GM12891 (cell line): ENCODE results near the gene MYO9A. TPM values are rescaled to one million over a fixed set of nuclear protein-coding genes. Genes with fewer than 3 reads are reported as not detected.
A peak's percentile ranks its signal among the peaks of the same experiment; 100 is the strongest.

Experiments
- DNase-seq: peaks from one replicate; pipeline ENCODE4 v3.0.0; 2011; ENCODE audit warnings: low spot score; ENCODE audit not compliant: insufficient read length
- FAIRE-seq: peaks from 2 replicates; lab custom pipeline; 2011; peaks lifted over from hg19 to GRCh38; lab: Jason Lieb, UNC
- PAX5 ChIP-seq: IDR thresholded peaks from 2 replicates; pipeline ENCODE4 v1.6.1; 2011; ENCODE audit warnings: low read length, moderate library complexity, mild to moderate bottlenecking; ENCODE audit not compliant: insufficient read depth, severe bottlenecking
- POLR2A ChIP-seq: IDR thresholded peaks from 2 replicates; pipeline ENCODE4 v1.6.1; 2011; ENCODE audit warnings: low read depth, low read length, control low read depth
- POLR2AphosphoS5 ChIP-seq: IDR thresholded peaks from 2 replicates; pipeline ENCODE4 v1.6.1; 2011; ENCODE audit warnings: low read depth, low read length, control low read depth
- POU2F2 ChIP-seq: IDR thresholded peaks from 2 replicates; pipeline ENCODE4 v1.6.1; 2011; ENCODE audit warnings: low read depth, mild to moderate bottlenecking, control low read depth, low read length, moderate library complexity
- SPI1 ChIP-seq: IDR thresholded peaks from 2 replicates; pipeline ENCODE4 v1.6.1; 2011; ENCODE audit warnings: low read depth, low read length, control low read depth
- TAF1 ChIP-seq: IDR thresholded peaks from 2 replicates; pipeline ENCODE4 v1.6.1; 2011; ENCODE audit warnings: low read depth, low read length, control low read depth
- polyA plus RNA-seq: library from polyadenylated mRNA; unstranded; fragments of >200 nt; gene quantifications from one replicate; pipeline ENCODE4 v1.2.1, GENCODE V29; 2012; ENCODE audit warnings: low read depth, missing spikeins, inconsistent platforms; ENCODE audit not compliant: missing spikeins

MYO9A gene, protein sequence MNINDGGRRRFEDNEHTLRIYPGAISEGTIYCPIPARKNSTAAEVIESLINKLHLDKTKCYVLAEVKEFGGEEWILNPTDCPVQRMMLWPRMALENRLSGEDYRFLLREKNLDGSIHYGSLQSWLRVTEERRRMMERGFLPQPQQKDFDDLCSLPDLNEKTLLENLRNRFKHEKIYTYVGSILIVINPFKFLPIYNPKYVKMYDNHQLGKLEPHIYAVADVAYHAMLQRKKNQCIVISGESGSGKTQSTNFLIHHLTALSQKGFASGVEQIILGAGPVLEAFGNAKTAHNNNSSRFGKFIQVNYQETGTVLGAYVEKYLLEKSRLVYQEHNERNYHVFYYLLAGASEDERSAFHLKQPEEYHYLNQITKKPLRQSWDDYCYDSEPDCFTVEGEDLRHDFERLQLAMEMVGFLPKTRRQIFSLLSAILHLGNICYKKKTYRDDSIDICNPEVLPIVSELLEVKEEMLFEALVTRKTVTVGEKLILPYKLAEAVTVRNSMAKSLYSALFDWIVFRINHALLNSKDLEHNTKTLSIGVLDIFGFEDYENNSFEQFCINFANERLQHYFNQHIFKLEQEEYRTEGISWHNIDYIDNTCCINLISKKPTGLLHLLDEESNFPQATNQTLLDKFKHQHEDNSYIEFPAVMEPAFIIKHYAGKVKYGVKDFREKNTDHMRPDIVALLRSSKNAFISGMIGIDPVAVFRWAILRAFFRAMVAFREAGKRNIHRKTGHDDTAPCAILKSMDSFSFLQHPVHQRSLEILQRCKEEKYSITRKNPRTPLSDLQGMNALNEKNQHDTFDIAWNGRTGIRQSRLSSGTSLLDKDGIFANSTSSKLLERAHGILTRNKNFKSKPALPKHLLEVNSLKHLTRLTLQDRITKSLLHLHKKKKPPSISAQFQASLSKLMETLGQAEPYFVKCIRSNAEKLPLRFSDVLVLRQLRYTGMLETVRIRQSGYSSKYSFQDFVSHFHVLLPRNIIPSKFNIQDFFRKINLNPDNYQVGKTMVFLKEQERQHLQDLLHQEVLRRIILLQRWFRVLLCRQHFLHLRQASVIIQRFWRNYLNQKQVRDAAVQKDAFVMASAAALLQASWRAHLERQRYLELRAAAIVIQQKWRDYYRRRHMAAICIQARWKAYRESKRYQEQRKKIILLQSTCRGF (N-terminal part only)
- 7.3 TPM for polyA plus RNA-seq

- DNase-seq: peak; percentile 85
- peak; percentile 94 for FAIRE-seq
- TF ChIP-seq SPI1 (peak; percentile 33; the same call in 1 of the 2 replicates), POLR2AphosphoS5 (peak; percentile 92), POLR2A (peak; percentile 90), PAX5 (peak; percentile 19), POU2F2 (peak; percentile 59; the same call in 1 of the 2 replicates), TAF1 (peak; percentile 74)
Measured at GRCh38 chr15:72118017-72118978, at the start of gene MYO9A, which contains the start of gene SENP8. TSS of gene MYO9A (minus strand) at chr15:72118150. CDS start at chr15:72046563, 71,587 bp downstream. TSS of gene SENP8 (plus strand) at chr15:72118403. CDS start at chr15:72139624, 21,221 bp downstream.

DNA sequence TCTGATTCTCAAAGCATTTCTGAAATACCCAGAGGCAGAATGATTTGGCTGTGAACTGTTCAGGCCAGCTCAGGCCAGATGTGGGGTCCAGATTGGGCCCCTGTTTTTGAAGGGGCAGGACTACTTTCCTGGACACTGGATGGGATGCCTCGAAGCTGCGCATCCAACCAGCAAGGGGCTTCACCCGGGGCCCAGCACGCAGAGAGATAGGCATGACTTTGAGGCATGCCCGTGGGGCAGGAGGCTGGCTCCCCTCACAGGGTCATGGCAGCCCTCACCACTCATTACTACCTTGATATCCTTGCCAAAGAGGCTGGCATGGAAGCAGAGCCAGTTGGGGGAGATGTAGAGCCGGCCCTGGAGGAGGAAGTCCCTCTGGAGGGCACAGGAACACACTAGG lies 49.5 kb upstream of the MYO9A start:
- no peak for TF ChIP-seq POLR2A
- TF ChIP-seq POU2F2: no peak
- TF ChIP-seq SPI1: no peak
- TF ChIP-seq POLR2AphosphoS5: no peak
- no peak for TF ChIP-seq TAF1
- TF ChIP-seq PAX5: no peak
- FAIRE-seq: no peak
- DNase-seq: no peak

DNA sequence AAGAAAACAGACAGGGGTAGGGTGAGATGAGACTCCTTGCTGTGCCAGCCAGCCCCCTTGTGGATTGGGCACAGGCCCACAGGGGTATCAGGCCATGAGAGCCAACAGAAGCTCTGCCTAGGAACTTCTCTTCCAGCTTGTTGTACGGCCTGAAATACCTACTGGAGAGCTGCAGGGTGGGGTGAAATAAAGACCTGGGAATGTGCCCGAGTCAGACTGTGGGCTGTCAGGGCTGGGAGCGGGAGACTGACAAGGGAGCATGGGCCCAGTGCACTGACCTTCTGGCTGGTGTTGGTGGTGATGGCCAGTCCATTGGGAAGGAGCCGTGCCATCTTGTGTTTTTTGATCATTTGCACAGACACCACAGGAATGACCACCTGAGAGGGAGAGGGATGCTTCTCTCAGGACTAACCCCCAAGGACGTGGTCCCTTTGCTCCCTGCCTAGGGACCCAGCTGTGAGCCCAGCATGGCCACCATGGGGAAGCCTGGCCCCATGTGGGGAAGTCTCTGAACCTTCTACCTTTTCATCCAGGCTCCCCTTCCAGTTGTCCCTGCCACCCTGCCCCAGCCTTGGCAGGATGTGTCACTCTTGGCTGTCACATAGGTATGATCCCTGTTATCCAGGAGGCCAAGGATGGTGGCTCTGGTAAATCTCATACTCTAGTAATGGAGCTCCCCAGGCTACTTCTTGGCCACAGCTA lies 48.9 kb upstream of the MYO9A start:
- TF ChIP-seq SPI1: no peak
- TF ChIP-seq POLR2AphosphoS5: no peak
- no peak for TF ChIP-seq POLR2A
- TF ChIP-seq TAF1: no peak
- TF ChIP-seq PAX5: no peak
- no peak for TF ChIP-seq POU2F2
- FAIRE-seq (no peak), DNase-seq (no peak)

DNA sequence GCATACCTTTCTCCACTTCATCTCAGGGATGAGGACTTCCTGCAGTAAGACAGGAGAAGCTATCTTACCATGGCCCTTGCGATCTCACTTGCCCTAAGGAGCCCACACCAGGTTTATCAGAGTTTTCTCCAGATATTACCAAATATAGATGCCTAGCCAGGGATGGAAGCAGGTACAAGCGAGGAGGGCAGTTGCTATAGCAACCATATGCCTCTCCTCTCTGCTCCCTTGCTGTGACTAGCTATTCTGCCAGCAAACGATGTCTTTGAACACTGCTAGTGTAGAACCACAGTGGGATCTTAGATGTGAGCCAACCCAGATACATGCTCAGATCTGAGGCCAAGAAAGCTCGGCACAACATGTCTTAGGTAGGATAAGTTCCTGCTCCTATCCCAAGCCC lies 45.8 kb upstream of the MYO9A start:
- DNase-seq: no peak
- FAIRE-seq: no peak
- TF ChIP-seq TAF1: no peak
- TF ChIP-seq PAX5: no peak
- no peak for TF ChIP-seq POU2F2
- TF ChIP-seq POLR2AphosphoS5: no peak
- TF ChIP-seq POLR2A: no peak
- no peak for TF ChIP-seq SPI1

- FAIRE-seq (no peak), DNase-seq (no peak)
- TF ChIP-seq POLR2A (no peak), POU2F2 (no peak), POLR2AphosphoS5 (no peak), PAX5 (no peak), SPI1 (no peak), TAF1 (no peak)
Measured at GRCh38 chr15:72162569-72162968, 44.6 kb upstream of the MYO9A start.

DNA sequence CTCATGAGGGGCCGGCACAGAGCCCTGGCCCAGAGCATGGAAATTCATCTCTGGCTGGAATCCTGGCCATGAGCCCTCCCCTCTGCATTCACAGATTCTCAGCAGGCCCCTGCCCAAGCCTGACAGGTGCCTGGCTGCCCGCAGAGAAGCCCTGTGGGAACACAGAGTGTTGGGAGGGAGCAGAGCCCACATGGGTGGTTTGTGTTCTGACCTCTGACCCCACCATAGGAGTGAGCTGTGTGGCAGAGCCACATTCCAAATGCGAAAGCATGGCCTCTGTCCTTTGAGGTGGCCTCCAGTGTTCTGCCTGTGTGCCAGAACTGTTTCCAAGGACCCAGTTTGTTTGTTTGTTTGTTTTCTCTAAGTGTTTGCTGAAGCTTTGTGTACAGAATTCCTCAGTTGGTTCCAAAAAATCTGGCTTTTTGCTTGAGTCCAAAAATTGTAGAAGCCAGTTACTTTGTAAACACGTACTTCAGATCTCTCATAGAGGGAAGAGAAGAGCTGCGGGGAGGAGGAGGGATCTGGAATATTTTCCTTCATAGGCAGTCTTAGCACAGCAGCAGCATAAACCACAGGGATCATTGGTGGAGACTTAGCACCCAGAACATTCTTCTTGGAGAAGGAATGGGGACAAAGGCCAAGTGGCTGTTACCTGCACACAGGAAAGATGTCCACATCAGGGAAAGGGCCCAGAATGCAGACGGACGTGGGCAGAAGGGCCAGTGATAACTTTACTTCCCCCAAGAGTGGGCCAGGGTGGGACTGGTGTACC lies 43.6 kb upstream of the MYO9A start:
- DNase-seq: no peak
- no peak for TF ChIP-seq TAF1
- TF ChIP-seq POLR2AphosphoS5: no peak
- no peak for TF ChIP-seq POLR2A
- no peak for TF ChIP-seq POU2F2
- no peak for TF ChIP-seq PAX5
- no peak for TF ChIP-seq SPI1
- no peak for FAIRE-seq
